Activated T-helper 2 cell treated with anti-CD3 and anti-CD28 coated beads, Interferon-gamma antibody, Interleukin-2, Interleukin-4, amounts not matched to agents 10 μg/mL and 5 μg/mL and 100 μg/mL, durations not matched to agents 14 hours and 24 hours and 36 hours (primary cell): ENCODE data around the gene CSPG4. TPM values are rescaled to one million over a fixed set of nuclear protein-coding genes. Genes with fewer than 3 reads are reported as not detected.
A peak's percentile ranks its signal among the peaks of the same experiment; 100 is the strongest.
"Not testable (repeated sequence)": the region's sequence is repeated elsewhere in the genome, so short reads cannot be mapped to it uniquely, and the experiment has no call there.

ENCODE experiments used
- DNase-seq: peaks from one replicate; pipeline ENCODE4 v3.0.0; 2021; ENCODE audit warnings: low spot score
- H3K27ac Mint-ChIP-seq: one replicate; pipeline ENCODE4 v1.8.0; 2021; ENCODE audit warnings: mixed read lengths
- H3K27me3 Mint-ChIP-seq: one replicate; pipeline ENCODE4 v1.8.0; 2021; ENCODE audit warnings: low read depth, mixed read lengths
- H3K36me3 Mint-ChIP-seq: one replicate; pipeline ENCODE4 v1.8.0; 2021; ENCODE audit warnings: low read depth, mixed read lengths
- H3K4me1 Mint-ChIP-seq: one replicate; pipeline ENCODE4 v1.8.0; 2021; ENCODE audit warnings: low read depth, mixed read lengths
- H3K4me3 Mint-ChIP-seq: one replicate; pipeline ENCODE4 v1.8.0; 2021; ENCODE audit warnings: low read depth, mild to moderate bottlenecking, moderate library complexity, mixed read lengths
- H3K9me3 Mint-ChIP-seq: one replicate; pipeline ENCODE4 v1.8.0; 2021; ENCODE audit warnings: mixed read lengths
- intact Hi-C: fragments of 100-400 bp; cut with micrococcal nuclease; formaldehyde crosslinking; loops from one replicate; pipeline ENCODE4 v1.15.1; 2023
- total RNA-seq: library from RNA; stranded (reverse); gene quantifications from 2 replicates; pipeline ENCODE4 v1.2.3, GENCODE V29; 2022

Gene CSPG4
- total RNA-seq, 1 donor from 2014 or later: 0.02 TPM

DNA sequence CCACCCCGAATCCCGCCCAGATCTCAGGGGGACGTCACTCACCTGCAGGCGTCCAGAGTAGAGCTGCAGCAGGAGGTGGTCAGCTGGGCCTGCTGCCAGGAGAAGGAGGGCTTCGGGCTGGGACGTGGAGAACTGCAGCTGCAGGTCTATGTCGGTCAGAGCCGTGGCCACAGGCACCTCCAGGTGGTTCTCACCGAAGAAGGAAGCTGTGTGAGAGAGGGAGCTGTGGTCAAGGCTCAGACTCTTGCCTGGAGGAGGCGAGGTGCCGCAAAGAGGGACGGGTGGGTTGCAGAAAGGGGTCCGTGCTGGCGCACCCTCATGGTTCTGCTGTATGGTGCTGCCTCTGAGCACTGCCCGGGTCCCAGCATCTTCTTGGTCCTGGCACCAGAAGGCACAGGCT is 19.6 kb downstream of the CSPG4 start:
- H3K4me3 Mint-ChIP-seq, intact Hi-C loops, H3K4me1 Mint-ChIP-seq, H3K27ac Mint-ChIP-seq, H3K9me3 Mint-ChIP-seq, DNase-seq, H3K36me3 Mint-ChIP-seq: not testable (repeated sequence)
- peaks cover 11% of the 10 kb centered on the region for H3K27me3 Mint-ChIP-seq

DNA sequence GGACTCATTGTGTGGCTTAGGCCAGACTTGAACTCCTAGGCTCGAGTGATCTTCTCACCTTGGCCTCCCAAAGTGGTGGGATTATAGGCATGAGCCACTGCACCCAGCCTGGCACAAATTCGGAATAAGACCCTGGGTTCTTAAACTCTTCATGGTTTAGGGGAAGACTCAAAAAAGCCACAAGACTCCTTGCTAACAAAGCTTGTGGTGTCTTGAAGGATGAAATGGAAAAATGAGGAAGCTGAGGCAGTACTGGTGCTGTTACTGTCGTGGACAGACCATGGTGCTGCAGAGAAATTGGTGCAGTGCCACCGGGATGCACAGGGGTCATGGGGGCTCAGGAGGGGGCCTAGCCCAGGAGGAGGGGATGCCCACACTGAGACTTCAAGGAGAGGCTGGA is 20.3 kb downstream of the CSPG4 start:
- not testable (repeated sequence) for H3K4me3 Mint-ChIP-seq
- peaks cover 11% of the 10 kb centered on the region for H3K27me3 Mint-ChIP-seq

GRCh38 chr15:75689429-75689828 is 23.2 kb downstream of the CSPG4 start:
- H3K27ac Mint-ChIP-seq, H3K36me3 Mint-ChIP-seq, H3K9me3 Mint-ChIP-seq, intact Hi-C loops, H3K4me1 Mint-ChIP-seq, DNase-seq, H3K4me3 Mint-ChIP-seq: not testable (repeated sequence)
- H3K27me3 Mint-ChIP-seq: peaks cover 11% of the 10 kb centered on the region

More for the DNA sequence above, 20.3 kb downstream of the CSPG4 start:
- H3K27ac Mint-ChIP-seq, H3K36me3 Mint-ChIP-seq, intact Hi-C loops, H3K9me3 Mint-ChIP-seq, DNase-seq, H3K4me1 Mint-ChIP-seq: not testable (repeated sequence)

DNA sequence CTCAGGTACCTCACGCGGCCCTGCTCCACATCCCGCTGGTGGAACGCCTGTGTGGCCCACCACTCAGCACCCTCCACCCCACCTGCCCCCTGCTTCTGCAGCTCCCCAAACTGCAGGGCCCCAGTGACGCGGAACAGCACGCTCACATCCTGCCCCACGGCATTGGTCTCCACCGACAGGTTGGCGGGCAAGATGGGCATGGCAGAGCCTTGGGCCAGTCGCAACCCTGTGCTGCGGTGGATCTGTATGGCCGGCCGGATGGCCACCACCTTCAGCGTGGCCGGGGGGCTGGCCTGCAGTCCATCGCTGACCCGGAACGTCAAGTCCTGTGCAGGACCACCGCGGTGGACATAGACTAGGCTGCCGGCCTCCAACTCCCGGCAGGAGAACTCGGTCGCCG is 23.8 kb downstream of the CSPG4 start:
- Mint-ChIP-seq H3K27me3 (peaks cover 9% of the 10 kb centered on the region), H3K4me1 (no peaks in the 10 kb centered on the region), H3K4me3 (no peak overlapping the region), H3K9me3 (no peaks in the 10 kb centered on the region), H3K27ac (no peak overlapping the region), H3K36me3 (no peaks in the 10 kb centered on the region)
- DNase-seq: no peak
- intact Hi-C loops: no loop called here

- no peaks in the 10 kb centered on the region for H3K36me3 Mint-ChIP-seq
- intact Hi-C loops: no loop called here
- H3K9me3 Mint-ChIP-seq: no peaks in the 10 kb centered on the region
- no peak for DNase-seq
- H3K4me1 Mint-ChIP-seq: no peaks in the 10 kb centered on the region
- H3K27ac Mint-ChIP-seq: no peak overlapping the region
- H3K27me3 Mint-ChIP-seq: peaks cover 7% of the 10 kb centered on the region
- no peak overlapping the region for H3K4me3 Mint-ChIP-seq
These were observed 24.4 kb downstream of the CSPG4 start for GRCh38 chr15:75688278-75688557.

GRCh38 chr15:75687486-75688277 is 25.0 kb downstream of the CSPG4 start:
- intact Hi-C loops: no loop called here
- H3K4me1 Mint-ChIP-seq: no peaks in the 10 kb centered on the region
- H3K36me3 Mint-ChIP-seq: no peaks in the 10 kb centered on the region
- no peak overlapping the region for H3K4me3 Mint-ChIP-seq
- H3K27ac Mint-ChIP-seq: no peak overlapping the region
- H3K9me3 Mint-ChIP-seq: no peaks in the 10 kb centered on the region
- no peak for DNase-seq
- H3K27me3 Mint-ChIP-seq: peaks cover 5% of the 10 kb centered on the region

DNA sequence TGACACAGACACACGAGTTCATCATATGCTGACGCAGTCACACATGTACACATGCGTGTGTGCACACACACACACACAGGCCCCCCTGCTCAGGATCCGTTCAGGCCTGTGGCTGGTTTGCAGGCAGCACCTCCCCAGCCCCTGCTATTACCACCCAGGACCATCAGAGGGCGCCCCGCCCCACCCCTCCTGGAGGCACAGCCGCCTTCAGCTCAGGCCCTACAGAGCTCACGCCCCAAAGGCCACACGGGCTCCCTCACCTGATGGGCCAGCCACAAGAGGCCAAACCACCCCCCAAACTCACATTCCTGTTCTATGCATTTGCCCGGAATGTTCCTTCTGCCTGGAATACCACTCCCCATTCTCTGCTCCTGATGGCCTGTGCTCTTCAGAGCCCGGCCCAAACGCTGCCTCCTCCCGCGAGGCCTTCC is 26.4 kb downstream of the CSPG4 start:
- intact Hi-C loops: loop anchor here (1.0 kb wide), 1 partner anchor 116 kb away; no protein-coding TSS in a partner anchor
- H3K36me3 Mint-ChIP-seq, H3K27ac Mint-ChIP-seq, H3K4me3 Mint-ChIP-seq, H3K4me1 Mint-ChIP-seq, H3K27me3 Mint-ChIP-seq, H3K9me3 Mint-ChIP-seq: not testable (repeated sequence)
- DNase-seq: peak; percentile 73

GRCh38 chr15:75685195-75685594 is 27.5 kb downstream of the CSPG4 start:
- DNase-seq: no peak
- H3K4me3 Mint-ChIP-seq: no peak overlapping the region
- no peaks in the 10 kb centered on the region for H3K27me3 Mint-ChIP-seq
- no peaks in the 10 kb centered on the region for H3K9me3 Mint-ChIP-seq
- intact Hi-C loops: no loop called here
- H3K27ac Mint-ChIP-seq: no peak overlapping the region
- H3K4me1 Mint-ChIP-seq: no peaks in the 10 kb centered on the region
- no peaks in the 10 kb centered on the region for H3K36me3 Mint-ChIP-seq

GRCh38 chr15:75684648-75685047 is 28.0 kb downstream of the CSPG4 start:
- Mint-ChIP-seq H3K4me3 (no peak overlapping the region), H3K4me1 (no peaks in the 10 kb centered on the region), H3K27me3 (no peaks in the 10 kb centered on the region), H3K9me3 (no peaks in the 10 kb centered on the region), H3K27ac (no peak overlapping the region), H3K36me3 (no peaks in the 10 kb centered on the region)
- DNase-seq: no peak
- intact Hi-C loops: no loop called here

DNA sequence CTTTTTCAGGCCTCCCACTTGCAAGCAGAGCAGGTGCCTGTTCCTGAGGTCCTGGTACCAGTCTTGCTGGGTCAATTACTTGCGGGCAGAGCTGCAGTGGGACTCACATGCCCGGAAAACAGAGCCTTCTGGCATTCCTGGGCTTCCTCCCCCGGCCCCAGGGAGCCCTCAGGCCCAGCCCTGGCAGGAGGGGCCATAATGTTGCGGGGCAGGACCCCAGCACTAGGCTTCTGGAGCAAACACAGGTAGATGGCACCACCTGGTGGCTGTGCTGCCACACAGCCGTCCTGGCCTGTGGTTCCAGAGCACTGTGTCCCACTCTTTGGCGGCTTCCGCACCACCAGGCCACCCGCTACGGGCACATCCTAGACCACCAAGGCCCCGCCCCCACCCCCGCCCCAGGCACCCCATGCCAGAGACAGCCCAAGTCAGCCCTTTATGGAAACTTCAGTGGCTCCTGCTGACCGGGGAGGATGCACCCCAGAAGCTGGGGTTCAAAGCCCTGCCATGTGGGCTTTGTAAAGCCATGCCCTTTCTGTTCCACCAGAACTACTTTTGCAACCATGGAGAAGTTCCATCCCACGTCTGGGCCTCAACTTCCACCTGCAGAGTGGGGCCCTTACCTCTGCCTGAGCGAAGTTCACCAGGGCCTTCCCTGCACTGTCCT is 28.9 kb downstream of the CSPG4 start:
- not testable (repeated sequence) for H3K4me1 Mint-ChIP-seq, H3K27me3 Mint-ChIP-seq, H3K27ac Mint-ChIP-seq, H3K4me3 Mint-ChIP-seq, H3K9me3 Mint-ChIP-seq, H3K36me3 Mint-ChIP-seq
- intact Hi-C loops: loop anchor here (2.0 kb wide), 1 partner anchor 315 kb away; the partner anchor contains the start of gene MAN2C1
- peak; percentile 55 for DNase-seq

GRCh38 chr15:75682181-75683135 is 30.2 kb downstream of the CSPG4 start:
- Mint-ChIP-seq H3K27ac (no peak overlapping the region), H3K4me1 (no peaks in the 10 kb centered on the region), H3K27me3 (no peaks in the 10 kb centered on the region), H3K36me3 (no peaks in the 10 kb centered on the region), H3K4me3 (no peak overlapping the region), H3K9me3 (no peaks in the 10 kb centered on the region)
- intact Hi-C loops: loop anchor here (2.0 kb wide), 1 partner anchor 314 kb away; the partner anchor contains the start of gene MAN2C1
- DNase-seq: no peak

DNA sequence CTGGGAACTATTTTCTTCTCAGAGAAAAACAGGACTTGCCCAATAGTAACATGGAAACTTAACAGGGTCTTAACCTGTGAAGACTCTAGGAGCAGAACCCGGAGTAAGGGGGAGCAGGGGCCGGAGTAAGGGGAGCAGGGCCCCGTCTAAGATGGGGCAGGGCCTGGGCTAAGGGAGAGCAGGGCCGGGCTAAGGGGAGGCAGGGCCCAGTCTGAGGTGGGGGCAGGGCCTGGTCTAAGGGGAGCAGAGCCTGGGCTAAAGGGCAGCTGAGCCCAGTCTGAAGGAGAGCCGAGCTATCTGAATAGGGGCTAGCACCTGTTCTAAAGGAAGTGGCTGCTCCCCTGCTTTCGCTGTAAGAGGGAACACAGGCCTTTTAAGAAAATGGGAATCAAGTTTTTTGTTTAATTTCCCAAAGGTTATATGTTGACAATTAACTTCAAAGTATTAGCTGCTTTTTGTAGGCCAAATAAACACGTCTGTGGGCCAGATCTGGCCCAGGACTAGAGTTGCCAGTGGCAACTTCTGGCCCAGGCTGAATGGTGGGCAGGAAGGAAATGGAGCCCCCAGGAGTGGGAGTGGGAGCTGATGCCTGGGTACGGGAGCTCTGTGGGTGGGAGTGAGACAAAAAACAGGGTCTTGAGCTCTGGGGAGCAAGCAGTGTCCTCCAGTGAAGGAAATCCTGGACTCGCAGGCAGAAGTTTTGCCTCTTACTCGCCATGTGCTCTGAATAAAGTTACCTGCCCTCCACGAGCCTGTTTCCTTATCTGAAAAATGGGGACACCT is 32.5 kb downstream of the CSPG4 start:
- Mint-ChIP-seq H3K36me3 (no peaks in the 10 kb centered on the region), H3K27me3 (no peaks in the 10 kb centered on the region), H3K27ac (no peak overlapping the region), H3K4me3 (no peak overlapping the region), H3K4me1 (no peaks in the 10 kb centered on the region), H3K9me3 (no peaks in the 10 kb centered on the region)
- intact Hi-C loops: no loop called here
- DNase-seq: no peak
